NB4 (cell line): Measurements from ENCODE around the gene SMU1.

ENCODE experiments used
- CTCF ChIP-seq: IDR thresholded peaks from one replicate; pipeline ENCODE4 v1.5.1; 2012; ENCODE audit warnings: low read depth, low read length
- TF ChIP-seq, protein P1 (sequence below): IDR thresholded peaks from 2 replicates; pipeline ENCODE4 v1.6.1; 2011; ENCODE audit warnings: low read depth, low read length

GRCh38 chr9:33106827-33107621 is 30.6 kb upstream of the SMU1 start:
- TF ChIP-seq CTCF: no peak
- TF ChIP-seq, protein P1, sequence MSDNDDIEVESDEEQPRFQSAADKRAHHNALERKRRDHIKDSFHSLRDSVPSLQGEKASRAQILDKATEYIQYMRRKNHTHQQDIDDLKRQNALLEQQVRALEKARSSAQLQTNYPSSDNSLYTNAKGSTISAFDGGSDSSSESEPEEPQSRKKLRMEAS: no peak
